H1 (cell line): ENCODE results near the gene FA2H. TPM values are rescaled to one million over a fixed set of nuclear protein-coding genes. Genes with fewer than 3 reads are reported as not detected.

Experiments
- CTCF ChIA-PET: fragments of 300-600 bp; sonication (Branson Sonifier 250); formaldehyde crosslinking; loops from one replicate; lab custom pipeline; 2021; ENCODE audit not compliant: partially characterized antibody; lab: Charles Lee
- POLR2A ChIA-PET: fragments of 300-600 bp; sonication (Branson Sonifier 250); formaldehyde crosslinking; loops from one replicate; lab custom pipeline; 2021; ENCODE audit warnings: inconsistent platforms; ENCODE audit not compliant: partially characterized antibody; lab: Charles Lee
- DNase-seq, 2 experiments: peaks; one replicate each; pipeline versions ENCODE4 v3.0.0 to v3.0.0-alpha.2; 2010 to 2022; ENCODE audit warnings: low spot score in 2 of 2, low read depth in 1 of 2, mixed read lengths in 1 of 2
- FAIRE-seq: peaks from 2 replicates; lab custom pipeline; 2011; peaks lifted over from hg19 to GRCh38; lab: Jason Lieb, UNC
- H2AFZ ChIP-seq: 2 replicates; pipeline ENCODE4 v1.8.1; 2012; ENCODE audit warnings: low read length, inconsistent platforms
- H2AK5ac ChIP-seq: 2 replicates; pipeline ENCODE4 v1.6.1; 2013; ENCODE audit warnings: low read depth, low read length
- H2BK120ac ChIP-seq: replicated peaks from 2 replicates; pipeline ENCODE3; 2013; ENCODE audit warnings: low read depth, low read length, inconsistent platforms
- H2BK12ac ChIP-seq: 2 replicates; pipeline ENCODE4 v1.6.1; 2013; ENCODE audit warnings: low read depth, low read length
- H2BK15ac ChIP-seq: 2 replicates; pipeline ENCODE4 v1.6.1; 2013; ENCODE audit warnings: low read length
- H2BK20ac ChIP-seq: 2 replicates; pipeline ENCODE4 v1.6.1; 2013; ENCODE audit warnings: low read length
- H2BK5ac ChIP-seq: 2 replicates; pipeline ENCODE4 v1.6.1; 2013; ENCODE audit warnings: low read depth, low read length
- H3K14ac ChIP-seq: 2 replicates; pipeline ENCODE4 v1.6.1; 2013; ENCODE audit warnings: inconsistent platforms; ENCODE audit not compliant: insufficient read length
- H3K18ac ChIP-seq: 2 replicates; pipeline ENCODE4 v1.6.1; 2013; ENCODE audit warnings: low read length; ENCODE audit errors: extremely low read depth
- H3K23ac ChIP-seq: 2 replicates; pipeline ENCODE4 v1.6.1; 2013; ENCODE audit warnings: inconsistent platforms; ENCODE audit not compliant: insufficient read length
- H3K23me2 ChIP-seq: 2 replicates; pipeline ENCODE4 v1.6.1; 2013; ENCODE audit warnings: low read depth, low read length
- H3K27ac ChIP-seq: 2 replicates; pipeline ENCODE4 v1.6.1; 2011; ENCODE audit warnings: low read depth, low read length, inconsistent platforms
- H3K27me3 ChIP-seq, 4 experiments: replicated peaks in 1 of 4; 1 replicate in 1 of 4; 2 replicates in 3 of 4; pipeline versions ENCODE4 v1.6.1 to v1.8.1; 2011 to 2013; ENCODE audit warnings: low read length in 3 of 4, mild to moderate bottlenecking in 3 of 4, inconsistent platforms in 2 of 4, mixed read lengths in 2 of 4, moderate library complexity in 1 of 4; ENCODE audit not compliant: control insufficient read depth in 3 of 4, insufficient read depth in 3 of 4; ENCODE audit errors: extremely low read depth in 1 of 4
- H3K36me3 ChIP-seq, 4 experiments: 2 replicates each; pipeline versions ENCODE4 v1.6.1 to v1.8.1; 2011 to 2013; ENCODE audit warnings: mild to moderate bottlenecking in 4 of 4, low read length in 3 of 4, moderate library complexity in 2 of 4, control low read depth in 1 of 4, inconsistent platforms in 1 of 4; ENCODE audit not compliant: insufficient read depth in 4 of 4, control insufficient read depth in 2 of 4
- H3K4ac ChIP-seq: replicated peaks from 2 replicates; pipeline ENCODE3; 2013; ENCODE audit warnings: low read length, low read depth, mixed read lengths, inconsistent platforms; ENCODE audit not compliant: insufficient read length
- H3K4me1 ChIP-seq, 4 experiments: replicated peaks in 1 of 4; 1 replicate in 1 of 4; 2 replicates in 3 of 4; pipeline versions ENCODE4 v1.6.1 to v1.8.1; 2011 to 2013; ENCODE audit warnings: low read length in 3 of 4, inconsistent platforms in 2 of 4, mixed read lengths in 1 of 4; ENCODE audit not compliant: insufficient read depth in 4 of 4, control insufficient read depth in 3 of 4
- H3K4me2 ChIP-seq, 2 experiments: 2 replicates each; pipeline versions ENCODE4 v1.6.1 to v1.8.1; 2011 to 2013; ENCODE audit warnings: low read depth in 2 of 2, low read length in 2 of 2, control low read depth in 1 of 2, inconsistent platforms in 1 of 2, mild to moderate bottlenecking in 1 of 2; ENCODE audit not compliant: insufficient read depth in 1 of 2
- H3K4me3 ChIP-seq, 4 experiments: fragments of 200-600, 300-600 bp in 1 of 4; sonication (generic), shearing (Covaris generic), sonication (Bioruptor Twin) in 1 of 4; 2 replicates each; pipeline versions ENCODE4 v1.5.1 to v1.8.1; 2011 to 2016; ENCODE audit warnings: low read length in 4 of 4, low read depth in 3 of 4, control low read depth in 2 of 4, inconsistent platforms in 2 of 4, mild to moderate bottlenecking in 2 of 4, mixed read lengths in 1 of 4, moderate library complexity in 1 of 4; ENCODE audit not compliant: insufficient read depth in 2 of 4; ENCODE audit errors: extremely low read depth in 1 of 4
- H3K56ac ChIP-seq: replicated peaks from 2 replicates; pipeline ENCODE3; 2013; ENCODE audit warnings: low read depth, mild to moderate bottlenecking, mixed read lengths, low read length, inconsistent platforms; ENCODE audit not compliant: insufficient read length
- H3K79me1 ChIP-seq: 2 replicates; pipeline ENCODE4 v1.6.1; 2013; ENCODE audit warnings: low read depth, low read length, control low read depth
- H3K79me2 ChIP-seq, 2 experiments: 2 replicates each; pipeline versions ENCODE4 v1.6.1 to v1.8.1; 2012 to 2013; ENCODE audit warnings: low read length in 2 of 2, mild to moderate bottlenecking in 2 of 2, inconsistent platforms in 1 of 2; ENCODE audit not compliant: insufficient read depth in 2 of 2, control insufficient read depth in 1 of 2
- H3K9ac ChIP-seq, 4 experiments: replicated peaks in 1 of 4; 1 replicate in 1 of 4; 2 replicates in 3 of 4; pipeline versions ENCODE4 v1.6.1 to v1.8.1; 2011 to 2013; ENCODE audit warnings: low read depth in 3 of 4, low read length in 3 of 4, control low read depth in 2 of 4, mild to moderate bottlenecking in 2 of 4, moderate library complexity in 2 of 4, inconsistent platforms in 1 of 4; ENCODE audit errors: extremely low read depth in 1 of 4
- H3K9me3 ChIP-seq, 2 experiments: 2 replicates each; pipeline versions ENCODE4 v1.6.1 to v1.8.1; 2012 to 2013; ENCODE audit warnings: mild to moderate bottlenecking in 2 of 2, moderate library complexity in 2 of 2, control low read depth in 1 of 2, inconsistent platforms in 1 of 2, low read depth in 1 of 2, low read length in 1 of 2, mixed read lengths in 1 of 2; ENCODE audit not compliant: insufficient read depth in 2 of 2
- H4K20me1 ChIP-seq, 2 experiments: replicated peaks in 1 of 2; 2 replicates each; pipeline versions ENCODE3 to v1.8.1; 2011 to 2013; ENCODE audit warnings: inconsistent platforms in 2 of 2, low read length in 2 of 2, mild to moderate bottlenecking in 1 of 2; ENCODE audit not compliant: insufficient read depth in 2 of 2, control insufficient read depth in 1 of 2
- H4K5ac ChIP-seq: 2 replicates; pipeline ENCODE4 v1.6.1; 2013; ENCODE audit warnings: low read length, low read depth, mixed read lengths, inconsistent platforms; ENCODE audit not compliant: insufficient read length
- H4K8ac ChIP-seq: 2 replicates; pipeline ENCODE4 v1.8.0; 2013; ENCODE audit warnings: mild to moderate bottlenecking, moderate library complexity, low read length, inconsistent platforms; ENCODE audit not compliant: insufficient read depth; ENCODE audit errors: extremely low read depth
- H4K91ac ChIP-seq: replicated peaks from 2 replicates; pipeline ENCODE3; 2013; ENCODE audit warnings: low read length, mixed read lengths, inconsistent platforms; ENCODE audit not compliant: insufficient read length
- BACH1 ChIP-seq: IDR thresholded peaks from 2 replicates; pipeline ENCODE4 v1.6.1; 2012; ENCODE audit warnings: low read length, improper control_type of control experiment
- BCL11A ChIP-seq, 2 experiments: IDR thresholded peaks; one replicate each; pipeline ENCODE4 v1.6.1; 2011; ENCODE audit warnings: low read depth in 2 of 2, low read length in 2 of 2, mild to moderate bottlenecking in 2 of 2
- CEBPB ChIP-seq: IDR thresholded peaks from 2 replicates; pipeline ENCODE4 v1.6.1; 2012; ENCODE audit warnings: low read depth, low read length
- HDAC2 ChIP-seq, 2 experiments: fragments of 300-600 bp in 1 of 2; sonication (generic) in 1 of 2; IDR thresholded peaks; 2 replicates each; pipeline ENCODE4 v1.6.1; 2011 to 2012; ENCODE audit warnings: low read depth in 2 of 2, low read length in 2 of 2, mild to moderate bottlenecking in 2 of 2, moderate library complexity in 2 of 2, borderline replicate concordance in 1 of 2, inconsistent platforms in 1 of 2
- HDAC6 ChIP-seq: IDR thresholded peaks from one replicate; pipeline ENCODE4 v1.7.1; 2012; ENCODE audit warnings: low read depth, mild to moderate bottlenecking, inconsistent platforms, low read length, moderate library complexity
- KDM5A ChIP-seq: fragments of 200-600 bp; IDR thresholded peaks from 2 replicates; pipeline ENCODE4 v1.7.1; 2012; ENCODE audit warnings: mild to moderate bottlenecking, low read length, inconsistent platforms, mixed read lengths
- PHF8 ChIP-seq: fragments of 200-600 bp; sonication (generic); conservative IDR thresholded peaks from 2 replicates; pipeline ENCODE4 v1.7.1; 2012; ENCODE audit warnings: low read depth, mild to moderate bottlenecking, inconsistent platforms, low read length, moderate library complexity
- RAD21 ChIP-seq, 2 experiments: IDR thresholded peaks in 1 of 2; conservative IDR thresholded peaks in 1 of 2; 2 replicates each; pipeline ENCODE4 v1.6.1; 2011; ENCODE audit warnings: low read depth in 2 of 2, low read length in 2 of 2, improper control_type of control experiment in 1 of 2, inconsistent platforms in 1 of 2, mild to moderate bottlenecking in 1 of 2, moderate library complexity in 1 of 2
- SP1 ChIP-seq: IDR thresholded peaks from 2 replicates; pipeline ENCODE4 v1.6.1; 2011; ENCODE audit warnings: low read depth, low read length
- SP2 ChIP-seq: IDR thresholded peaks from 2 replicates; pipeline ENCODE4 v1.6.1; 2012; ENCODE audit warnings: mild to moderate bottlenecking, low read length, inconsistent platforms
- SP4 ChIP-seq: IDR thresholded peaks from 2 replicates; pipeline ENCODE4 v1.6.1; 2012; ENCODE audit warnings: low read length, inconsistent platforms
- TAF1 ChIP-seq: IDR thresholded peaks from 2 replicates; pipeline ENCODE4 v1.6.1; 2011; ENCODE audit warnings: mild to moderate bottlenecking, low read depth, low read length
- TBP ChIP-seq: IDR thresholded peaks from 2 replicates; pipeline ENCODE4 v1.6.1; 2011; ENCODE audit warnings: low read depth, low read length, improper control_type of control experiment
- TCF12 ChIP-seq: IDR thresholded peaks from 2 replicates; pipeline ENCODE4 v1.6.1; 2011; ENCODE audit warnings: low read depth, mild to moderate bottlenecking, low read length
- WGBS, 2 experiments: shearing (Covaris generic) in 1 of 2; methylation state at CpG; one replicate each; pipeline versions ENCODE4 v1.1.6 to v1.1.7; 2013 to 2015; ENCODE audit warnings: low lambda C conversion rate in 2 of 2, mixed read lengths in 2 of 2, inconsistent platforms in 1 of 2, low coverage in 1 of 2, missing lambda C conversion rate in 1 of 2; ENCODE audit not compliant: insufficient replicate concordance in 2 of 2, insufficient coverage in 1 of 2, insufficient read length in 1 of 2; ENCODE audit errors: extremely low coverage in 1 of 2, missing lambda C conversion rate in 1 of 2; 5-methylcytosine and 5-hydroxymethylcytosine counted together
- polyA plus RNA-seq, 7 experiments: library from polyadenylated mRNA; depleted of rRNA in 3 of 7; stranded (reverse) in 5 of 7; unstranded in 2 of 7; fragments of >200 nt in 5 of 7; fragments of 200-250 nt in 2 of 7; gene quantifications; 1 replicate in 5 of 7; 2 replicates in 1 of 7; 4 replicates in 1 of 7; pipeline versions ENCODE4 v1.2.1 to v1.2.3, GENCODE V29; 2011 to 2013; ENCODE audit warnings: missing spikeins in 2 of 7, mixed read lengths in 2 of 7
- total RNA-seq: library from RNA; stranded (reverse); fragmentation: NEBNext Ultra II Directional; extraction: Animal tissue kit (Norgen Biotek cat#: 25700); gene quantifications from 2 replicates; pipeline ENCODE4 v1.2.1, GENCODE V29; 2021
- TF ChIP-seq, protein P1 (sequence below): IDR thresholded peaks from 2 replicates; pipeline ENCODE4 v1.6.1; 2012; ENCODE audit warnings: inconsistent platforms

FA2H gene
- total and polyA plus RNA-seq, 2 of the 8 experiments (the other 6 are each of a cell fraction or from before 2014, with no cell fraction given) = 2.1 to 2.5 TPM

DNA sequence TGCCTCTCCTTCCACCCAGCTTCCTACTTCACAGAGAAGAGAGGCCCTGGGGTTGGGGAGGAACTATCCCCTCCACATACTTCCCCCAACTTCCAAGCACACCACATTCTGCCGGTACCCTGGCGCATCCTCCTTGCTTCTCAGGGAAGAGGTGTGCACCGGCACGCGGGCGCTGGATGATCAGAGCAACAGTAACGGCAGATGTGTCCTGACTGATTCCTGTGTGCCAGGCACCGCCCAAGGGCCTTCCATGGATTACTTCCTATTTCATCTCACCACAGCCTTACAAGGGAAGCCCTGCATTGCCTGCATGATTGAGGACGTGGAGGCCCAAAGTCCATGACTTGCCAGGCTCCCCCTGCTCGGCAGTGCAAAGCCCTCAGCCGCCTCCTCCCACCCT, 52.9 kb downstream of the FA2H start:
- Histone ChIP-seq H2BK5ac (no peak overlapping the region), H2AK5ac (no peak overlapping the region), H2BK20ac (no peak overlapping the region), H4K20me1 (no peaks in the 10 kb centered on the region), H3K4ac (no peak overlapping the region), H2BK15ac (no peak overlapping the region; the same call in 1 of the 2 replicates), H3K4me1 (no peaks in the 10 kb centered on the region; a peak in 1 of 7 replicates), H4K5ac (no peak overlapping the region), H3K9ac (no peak overlapping the region), H2BK12ac (no peak overlapping the region), H4K91ac (no peak overlapping the region), H3K4me2 (no peak overlapping the region), H3K36me3 (no peaks in the 10 kb centered on the region), H3K4me3 (no peak overlapping the region), H3K14ac (no peak overlapping the region), H3K56ac (no peak overlapping the region), H3K23ac (no peak overlapping the region), H2BK120ac (no peak overlapping the region), H3K79me1 (no peaks in the 10 kb centered on the region), H3K27ac (no peak overlapping the region), H3K27me3 (no peaks in the 10 kb centered on the region), H3K9me3 (peaks cover 2% of the 10 kb centered on the region in 2 experiments; a peak in 3 of 4 replicates), H3K79me2 (no peaks in the 10 kb centered on the region), H3K18ac (no peak overlapping the region), H4K8ac (no peak overlapping the region), H3K23me2 (no peaks in the 10 kb centered on the region; the same call in 1 of the 2 replicates), H2AFZ (no peak overlapping the region)
- FAIRE-seq (no peak), DNase-seq (no peak)
- WGBS, 2 experiments = 89% methylated on average over 9 of the region's 11 CpGs; no CpG with 5 or more reads in 1 of the 2 experiments
- ChIA-PET POLR2A (no interaction called here), CTCF (interaction anchor here (1.0 to 21.3 kb wide), 5 partner anchors 10 to 140 kb away, joined by 3 to 576 read pairs (median 7); no protein-coding TSS in a partner anchor)
- TF ChIP-seq, protein P1, sequence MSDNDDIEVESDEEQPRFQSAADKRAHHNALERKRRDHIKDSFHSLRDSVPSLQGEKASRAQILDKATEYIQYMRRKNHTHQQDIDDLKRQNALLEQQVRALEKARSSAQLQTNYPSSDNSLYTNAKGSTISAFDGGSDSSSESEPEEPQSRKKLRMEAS = no peak
- TF ChIP-seq RAD21 (IDR thresholded peaks at IDR 0.05 in 1 of 2, conservative IDR thresholded peaks at IDR 0.05 in 1 of 2; ENCODE audit: low read depth in 2 of 2, low read length in 2 of 2) (no peak), HDAC6 (no peak), TCF12 (no peak), SP2 (no peak), HDAC2 (IDR thresholded peaks at IDR 0.05; ENCODE audit: borderline replicate concordance in 1 of 2, low read depth in 2 of 2, low read length in 2 of 2) (no peak), SP1 (no peak), SP4 (no peak), BCL11A (IDR thresholded peaks at IDR 0.05; ENCODE audit: low read depth in 2 of 2, low read length in 2 of 2) (no peak), CEBPB (no peak), TAF1 (no peak), BACH1 (no peak), KDM5A (no peak), TBP (no peak), PHF8 (no peak)
